Endothelial cell of umbilical vein (primary cell): ENCODE results near the gene DRC1. TPM values are rescaled to one million over a fixed set of nuclear protein-coding genes. Genes with fewer than 3 reads are reported as not detected.

Source experiments
- BruUV-seq: library from RNA; stranded (reverse); fragments of 400-500 nt; replicated peaks from 2 replicates; lab custom pipeline; 2021; lab: Mats Ljungman, UMichigan
- CTCF ChIA-PET: fragments of 300-600, 350-600 bp; sonication (Branson Sonifier 250); formaldehyde crosslinking; loops from one replicate; lab custom pipeline; 2021; ENCODE audit warnings: antibody characterized with exemption, inconsistent platforms; lab: Charles Lee
- POLR2A ChIA-PET: fragments of 300-600, 350-600 bp; sonication (Branson Sonifier 250); formaldehyde crosslinking; loops from one replicate; lab custom pipeline; 2021; ENCODE audit warnings: antibody characterized with exemption, inconsistent platforms; lab: Charles Lee
- DNase-seq: peaks from one replicate; pipeline ENCODE4 v3.0.0-alpha.2; 2011; ENCODE audit warnings: low read depth, low spot score
- FAIRE-seq: peaks from 2 replicates; lab custom pipeline; 2011; peaks lifted over from hg19 to GRCh38; lab: Jason Lieb, UNC
- H2AFZ ChIP-seq: 2 replicates; pipeline ENCODE4 v1.6.0; 2012; ENCODE audit warnings: low read depth, low read length, control low read depth, inconsistent platforms
- H3K27ac ChIP-seq: 2 replicates; pipeline ENCODE4 v1.5.1; 2011; ENCODE audit warnings: low read depth, mild to moderate bottlenecking, control low read depth, low read length, moderate library complexity; ENCODE audit not compliant: insufficient read depth
- H3K27me3 ChIP-seq, 2 experiments: 2 replicates each; pipeline versions ENCODE4 v1.6.0 to v1.6.1; 2011; ENCODE audit warnings: low read length in 2 of 2, mixed read lengths in 1 of 2; ENCODE audit not compliant: control insufficient read depth in 2 of 2, insufficient read depth in 2 of 2
- H3K36me3 ChIP-seq, 2 experiments: 2 replicates in 1 of 2; 3 replicates in 1 of 2; pipeline ENCODE4 v1.5.1; 2011; ENCODE audit warnings: low read length in 2 of 2, mild to moderate bottlenecking in 1 of 2, moderate library complexity in 1 of 2; ENCODE audit not compliant: control insufficient read depth in 2 of 2, insufficient read depth in 2 of 2; ENCODE audit errors: extremely low read depth in 1 of 2
- H3K4me1 ChIP-seq: 3 replicates; pipeline ENCODE4 v1.5.1; 2011; ENCODE audit warnings: mild to moderate bottlenecking, low read length; ENCODE audit not compliant: control insufficient read depth, insufficient read depth; ENCODE audit errors: extremely low read depth
- H3K4me2 ChIP-seq: 2 replicates; pipeline ENCODE4 v1.6.1; 2011; ENCODE audit warnings: low read length, control low read depth, mixed read lengths; ENCODE audit not compliant: insufficient read depth
- H3K4me3 ChIP-seq, 3 experiments: fragments of 200-600 bp in 1 of 3; sonication (generic), shearing (Covaris generic) in 1 of 3; replicated peaks in 1 of 3; 2 replicates each; pipeline ENCODE4 v1.5.1; 2011 to 2016; ENCODE audit warnings: control low read depth in 3 of 3, low read length in 3 of 3, mild to moderate bottlenecking in 2 of 3, inconsistent platforms in 1 of 3, low read depth in 1 of 3, moderate library complexity in 1 of 3; ENCODE audit not compliant: insufficient read depth in 1 of 3
- H3K79me2 ChIP-seq: 2 replicates; pipeline ENCODE4 v1.6.0; 2012; ENCODE audit warnings: low read length, inconsistent platforms; ENCODE audit not compliant: control insufficient read depth, insufficient read depth
- H3K9ac ChIP-seq: replicated peaks from 2 replicates; pipeline ENCODE3; 2011; ENCODE audit warnings: low read length, control low read depth; ENCODE audit not compliant: insufficient read depth; ENCODE audit errors: extremely low read depth
- H3K9me1 ChIP-seq: replicated peaks from 3 replicates; pipeline ENCODE4 v1.6.0; 2011; ENCODE audit warnings: mild to moderate bottlenecking, low read length; ENCODE audit not compliant: control insufficient read depth, insufficient read depth; ENCODE audit errors: extremely low read depth
- H3K9me3 ChIP-seq: replicated peaks from 2 replicates; pipeline ENCODE4 v1.5.1; 2012; ENCODE audit warnings: low read length, inconsistent platforms; ENCODE audit not compliant: control insufficient read depth, insufficient read depth
- H4K20me1 ChIP-seq: replicated peaks from 2 replicates; pipeline ENCODE3; 2011; ENCODE audit warnings: mild to moderate bottlenecking, low read length; ENCODE audit not compliant: control insufficient read depth, insufficient read depth; ENCODE audit errors: extremely low read depth
- CTCF ChIP-seq, 2 donors: IDR thresholded peaks; 1 replicate in 1 of 2; 2 replicates in 1 of 2; pipeline ENCODE4 v1.5.1; 2011; ENCODE audit warnings: low read length in 2 of 2, mild to moderate bottlenecking in 2 of 2, moderate library complexity in 2 of 2, control low read depth in 1 of 2, inconsistent platforms in 1 of 2, low read depth in 1 of 2; ENCODE audit not compliant: insufficient read depth in 1 of 2; ENCODE audit errors: extremely low read depth in 1 of 2
- EZH2 ChIP-seq: IDR thresholded peaks from 2 replicates; pipeline ENCODE4 v1.6.1; 2012; ENCODE audit warnings: borderline replicate concordance, low read depth, mild to moderate bottlenecking, moderate library complexity, low read length, inconsistent platforms; ENCODE audit not compliant: severe bottlenecking
- FOS ChIP-seq: IDR thresholded peaks from 2 replicates; pipeline ENCODE4 v1.6.1; 2011; ENCODE audit warnings: mild to moderate bottlenecking, low read length, moderate library complexity, borderline replicate concordance; ENCODE audit not compliant: insufficient read depth
- GATA2 ChIP-seq: IDR thresholded peaks from 2 replicates; pipeline ENCODE4 v1.7.0; 2011; ENCODE audit warnings: low read depth, mild to moderate bottlenecking, moderate library complexity, mixed read lengths, low read length; ENCODE audit not compliant: insufficient read length, insufficient read depth
- JUN ChIP-seq: IDR thresholded peaks from 2 replicates; pipeline ENCODE4 v1.6.1; 2011; ENCODE audit warnings: borderline replicate concordance, low read depth; ENCODE audit not compliant: insufficient read length, insufficient read depth
- MAX ChIP-seq: IDR thresholded peaks from 2 replicates; pipeline ENCODE4 v1.6.1; 2011; ENCODE audit not compliant: insufficient read depth, insufficient read length
- MYC ChIP-seq: IDR thresholded peaks from one replicate; pipeline ENCODE4 v1.6.1; 2011; ENCODE audit warnings: mild to moderate bottlenecking, low read depth, low read length
- POLR2A ChIP-seq: IDR thresholded peaks from 2 replicates; pipeline ENCODE4 v1.6.1; 2012; ENCODE audit warnings: low read depth, mild to moderate bottlenecking, control low read depth, low read length
- POLR2AphosphoS5 ChIP-seq: IDR thresholded peaks from 2 replicates; pipeline ENCODE4 v1.6.1; 2012; ENCODE audit warnings: low read depth, mild to moderate bottlenecking, control low read depth, low read length, moderate library complexity; ENCODE audit not compliant: insufficient read depth
- dilution Hi-C: fragments of 300-500 bp; cut with MboI; formaldehyde crosslinking; loops from one replicate; pipeline ENCODE4 v1.15.0; 2019; ENCODE audit warnings: low sequenced_read_pairs; ENCODE audit not compliant: extremely low pct_ligation_motif_present
- intact Hi-C: fragments of 100-400 bp; cut with micrococcal nuclease; formaldehyde crosslinking; loops from one replicate; pipeline ENCODE4 v1.10.0; 2022
- polyA plus RNA-seq, 4 experiments: library from polyadenylated mRNA; depleted of rRNA in 3 of 4; stranded (reverse) in 3 of 4; unstranded in 1 of 4; fragments of >200 nt; gene quantifications; 2 replicates each; pipeline versions ENCODE4 v1.2.1 to v1.2.3, GENCODE V29; 2011 to 2012; ENCODE audit warnings: missing spikeins in 1 of 4
- total RNA-seq: library from RNA; stranded (reverse); gene quantifications from 2 replicates; pipeline ENCODE4 v1.2.3, GENCODE V29; 2021

DRC1 gene
- total and polyA plus RNA-seq, 2 donors (not counting 3 experiments of a cell fraction or from before 2014, with no cell fraction given): 0.44 TPM; not detected in 1

GRCh38 chr2:26376799-26377198, 24.9 kb upstream of the DRC1 start:
- POLR2A ChIA-PET: no interaction called here
- H3K4me2 ChIP-seq: no peak overlapping the region
- DNase-seq: no peak
- no peak overlapping the region for H3K27ac ChIP-seq
- BruUV-seq: no TSS peak
- H3K9ac ChIP-seq: no peak overlapping the region
- peaks cover 2 to 6% of the 10 kb centered on the region in 2 experiments for H3K36me3 ChIP-seq
- CTCF ChIA-PET: interaction anchor here (1.2 to 1.4 kb wide), 2 partner anchors 8 to 12 kb away, joined by 3 read pairs; no protein-coding TSS in a partner anchor
- H3K9me1 ChIP-seq: no peaks in the 10 kb centered on the region
- no peak overlapping the region for H2AFZ ChIP-seq
- dilution Hi-C loops (no loop called here), intact Hi-C loops (no loop called here)
- no peaks in the 10 kb centered on the region for H3K9me3 ChIP-seq
- peaks cover 2% of the 10 kb centered on the region for H3K79me2 ChIP-seq
- H3K27me3 ChIP-seq: no peaks in the 10 kb centered on the region
- H3K4me1 ChIP-seq: no peaks in the 10 kb centered on the region
- no peak for TF ChIP-seq MAX
- no peak for TF ChIP-seq GATA2
- no peak for TF ChIP-seq JUN
- TF ChIP-seq CTCF (IDR thresholded peaks at IDR 0.05; ENCODE audit: extremely low read depth in 1 of 2, insufficient read depth in 1 of 2, low read depth in 1 of 2, low read length in 2 of 2): no peak
- no peak for TF ChIP-seq POLR2A
- no peak for TF ChIP-seq MYC
- no peak for TF ChIP-seq POLR2AphosphoS5
- TF ChIP-seq EZH2: no peak
- TF ChIP-seq FOS: no peak
- H3K4me3 ChIP-seq: no peak overlapping the region
- no peaks in the 10 kb centered on the region for H4K20me1 ChIP-seq
- no peak for FAIRE-seq
